ENCODE results near the gene FBXL7. TPM values are rescaled to one million over a fixed set of nuclear protein-coding genes. Genes with fewer than 3 reads are reported as not detected.

FBXL7 gene
- total RNA-seq, 1 experiment from 2014 or later, result not detected

DNA sequence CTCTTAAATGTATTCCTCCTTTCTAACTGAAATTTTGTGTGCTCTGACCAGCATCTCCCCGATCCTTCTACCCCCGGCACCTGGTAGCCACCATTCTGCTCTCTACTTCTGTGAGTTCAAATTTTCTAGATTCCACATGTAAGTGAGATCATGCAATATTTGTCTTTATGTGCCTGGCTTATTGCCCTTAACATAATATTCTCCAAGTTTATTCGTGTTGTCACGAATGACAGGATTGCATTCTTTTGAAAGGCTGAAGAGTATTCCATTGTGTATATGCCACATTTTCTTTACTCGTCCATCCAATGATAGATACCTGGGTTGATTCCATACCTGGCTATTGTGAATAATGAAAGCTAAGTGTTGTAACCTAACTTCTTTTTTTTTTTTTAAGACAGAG is 29.0 kb downstream of the FBXL7 start:
- no peak overlapping the region for H2AFZ ChIP-seq
- no peak for DNase-seq

GRCh38 chr5:15529821-15530220 is 29.8 kb downstream of the FBXL7 start:
- H2AFZ ChIP-seq, result no peak overlapping the region
- intact Hi-C loops (cut with micrococcal nuclease; ENCODE audit: unreplicated experiment), result no loop called here
- no peaks in the 10 kb centered on the region for H3F3A ChIP-seq (ENCODE audit: insufficient read depth, low read depth)
- no peaks in the 10 kb centered on the region for H3K79me2 ChIP-seq (ENCODE audit: low read depth)
- H3K27me3 ChIP-seq (ENCODE audit: insufficient read depth, low read depth), result peaks cover 6% of the 10 kb centered on the region; the same call in 1 of the 2 replicates
- TF ChIP-seq, protein P1, sequence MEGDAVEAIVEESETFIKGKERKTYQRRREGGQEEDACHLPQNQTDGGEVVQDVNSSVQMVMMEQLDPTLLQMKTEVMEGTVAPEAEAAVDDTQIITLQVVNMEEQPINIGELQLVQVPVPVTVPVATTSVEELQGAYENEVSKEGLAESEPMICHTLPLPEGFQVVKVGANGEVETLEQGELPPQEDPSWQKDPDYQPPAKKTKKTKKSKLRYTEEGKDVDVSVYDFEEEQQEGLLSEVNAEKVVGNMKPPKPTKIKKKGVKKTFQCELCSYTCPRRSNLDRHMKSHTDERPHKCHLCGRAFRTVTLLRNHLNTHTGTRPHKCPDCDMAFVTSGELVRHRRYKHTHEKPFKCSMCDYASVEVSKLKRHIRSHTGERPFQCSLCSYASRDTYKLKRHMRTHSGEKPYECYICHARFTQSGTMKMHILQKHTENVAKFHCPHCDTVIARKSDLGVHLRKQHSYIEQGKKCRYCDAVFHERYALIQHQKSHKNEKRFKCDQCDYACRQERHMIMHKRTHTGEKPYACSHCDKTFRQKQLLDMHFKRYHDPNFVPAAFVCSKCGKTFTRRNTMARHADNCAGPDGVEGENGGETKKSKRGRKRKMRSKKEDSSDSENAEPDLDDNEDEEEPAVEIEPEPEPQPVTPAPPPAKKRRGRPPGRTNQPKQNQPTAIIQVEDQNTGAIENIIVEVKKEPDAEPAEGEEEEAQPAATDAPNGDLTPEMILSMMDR (conservative IDR thresholded peaks at IDR 0.05), result no peak
- TF ChIP-seq EZH2 (IDR thresholded peaks at IDR 0.05; ENCODE audit: low read depth), result no peak
- no TSS peak for BruUV-seq (replicated peaks)
- POLR2A ChIA-PET (ENCODE audit: unreplicated experiment), result no interaction called here
- H3K9me2 ChIP-seq (ENCODE audit: insufficient read depth), result no peaks in the 10 kb centered on the region
- no peaks in the 10 kb centered on the region for H3K9me3 ChIP-seq (ENCODE audit: insufficient read depth, low read depth)
- no peaks in the 10 kb centered on the region for H4K20me1 ChIP-seq (ENCODE audit: insufficient read depth)
- no peak overlapping the region for H3K4me3 ChIP-seq
- no peak for DNase-seq
- H3K27ac ChIP-seq, result no peak overlapping the region
- no peaks in the 10 kb centered on the region for H3K4me1 ChIP-seq (replicated peaks; ENCODE audit: insufficient read depth)
- H3K36me3 ChIP-seq (ENCODE audit: low read depth), result no peaks in the 10 kb centered on the region
- CTCF ChIA-PET, result no interaction called here
- no peak overlapping the region for H3K4me2 ChIP-seq

More for the DNA sequence above, 29.0 kb downstream of the FBXL7 start:
- Histone ChIP-seq H3K27me3 (ENCODE audit: insufficient read depth, low read depth) (peaks cover 6% of the 10 kb centered on the region; the same call in 1 of the 2 replicates), H3K27ac (no peak overlapping the region), H3K4me2 (no peak overlapping the region), H4K20me1 (ENCODE audit: insufficient read depth) (no peaks in the 10 kb centered on the region), H3F3A (ENCODE audit: insufficient read depth, low read depth) (no peaks in the 10 kb centered on the region), H3K9me2 (ENCODE audit: insufficient read depth) (no peaks in the 10 kb centered on the region), H3K79me2 (ENCODE audit: low read depth) (no peaks in the 10 kb centered on the region), H3K36me3 (ENCODE audit: low read depth) (no peaks in the 10 kb centered on the region), H3K4me1 (replicated peaks; ENCODE audit: insufficient read depth) (no peaks in the 10 kb centered on the region), H3K9me3 (ENCODE audit: insufficient read depth, low read depth) (no peaks in the 10 kb centered on the region), H3K4me3 (no peak overlapping the region)
- no TSS peak for BruUV-seq (replicated peaks)
- TF ChIP-seq, protein P1 (conservative IDR thresholded peaks at IDR 0.05), result no peak
- TF ChIP-seq EZH2 (IDR thresholded peaks at IDR 0.05; ENCODE audit: low read depth), result no peak
- ChIA-PET POLR2A (ENCODE audit: unreplicated experiment) (no interaction called here), CTCF (no interaction called here)
- intact Hi-C loops (cut with micrococcal nuclease; ENCODE audit: unreplicated experiment), result no loop called here

DNA sequence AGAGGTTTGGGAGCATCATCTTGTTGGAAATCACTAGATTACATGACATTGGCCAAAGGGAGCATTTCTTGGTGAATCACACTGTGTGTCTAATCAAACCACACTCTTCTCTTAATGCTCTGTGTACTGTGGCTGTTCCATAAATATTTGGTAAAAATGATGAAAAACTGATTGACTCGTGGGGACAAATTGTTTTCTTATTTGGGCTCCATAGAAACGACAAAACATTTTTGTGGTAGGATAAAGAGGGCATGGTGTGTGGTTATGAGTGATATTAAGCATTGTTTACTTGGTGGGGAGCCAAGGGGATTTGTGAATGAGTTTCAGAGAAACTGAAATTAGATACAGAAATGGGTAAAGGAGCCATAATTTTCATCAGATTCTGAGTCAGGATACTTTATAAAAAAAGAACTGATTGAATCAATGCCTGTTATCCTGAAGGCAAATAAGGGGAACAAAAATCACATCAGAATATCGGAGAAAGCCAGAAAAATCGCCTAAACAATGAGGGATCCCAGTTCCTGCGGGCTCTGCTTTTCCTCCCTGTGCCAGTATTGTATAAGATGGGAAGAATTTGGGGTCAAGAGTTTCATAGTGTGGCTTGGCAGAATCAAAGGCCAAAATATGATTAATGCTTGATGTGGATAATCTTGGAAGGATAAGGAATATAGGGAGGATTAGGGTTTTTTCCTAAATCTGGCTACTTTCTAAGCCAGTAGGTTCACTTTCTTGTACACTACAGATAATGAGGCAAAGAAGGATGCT is 33.3 kb downstream of the FBXL7 start:
- no peaks in the 10 kb centered on the region for H3K9me3 ChIP-seq (ENCODE audit: insufficient read depth, low read depth)
- no peaks in the 10 kb centered on the region for H3K79me2 ChIP-seq (ENCODE audit: low read depth)
- H3K4me2 ChIP-seq, result no peak overlapping the region
- H3K4me3 ChIP-seq, result no peak overlapping the region
- TF ChIP-seq EZH2 (IDR thresholded peaks at IDR 0.05; ENCODE audit: low read depth), result no peak
- TF ChIP-seq, protein P1 (conservative IDR thresholded peaks at IDR 0.05), result no peak
- DNase-seq, result no peak
- H2AFZ ChIP-seq, result no peak overlapping the region
- ChIA-PET POLR2A (ENCODE audit: unreplicated experiment) (no interaction called here), CTCF (no interaction called here)
- H3K27me3 ChIP-seq (ENCODE audit: insufficient read depth, low read depth), result peaks cover 6% of the 10 kb centered on the region; the same call in 1 of the 2 replicates
- no peaks in the 10 kb centered on the region for H3K36me3 ChIP-seq (ENCODE audit: low read depth)
- intact Hi-C loops (cut with micrococcal nuclease; ENCODE audit: unreplicated experiment), result no loop called here
- no peaks in the 10 kb centered on the region for H3K4me1 ChIP-seq (replicated peaks; ENCODE audit: insufficient read depth)
- no TSS peak for BruUV-seq (replicated peaks)
- no peaks in the 10 kb centered on the region for H3K9me2 ChIP-seq (ENCODE audit: insufficient read depth)
- H4K20me1 ChIP-seq (ENCODE audit: insufficient read depth), result no peaks in the 10 kb centered on the region
- no peaks in the 10 kb centered on the region for H3F3A ChIP-seq (ENCODE audit: insufficient read depth, low read depth)
- no peak overlapping the region for H3K27ac ChIP-seq
